Measurements from ENCODE around the gene DGKE. TPM values are rescaled to one million over a fixed set of nuclear protein-coding genes. Genes with fewer than 3 reads are reported as not detected.

DGKE gene
- total RNA-seq (2014; rRNA removed; shearing (Covaris generic)) = 0.37 and 0.64 TPM in 2 replicates

- DNase-seq (ENCODE audit: low spot score) = peak; percentile 85
These were observed at the start of gene DGKE, which contains the start of gene C17orf67 for GRCh38 chr17:56833809-56834379. DGKE (plus strand) TSS chr17:56834151; CDS start chr17:56834796, 645 bp downstream. C17orf67 (minus strand) TSS chr17:56833920; CDS start chr17:56815810, 18,110 bp downstream.

GRCh38 chr17:56785405-56785804, 48.5 kb upstream of the DGKE start:
- DNase-seq (ENCODE audit: low spot score) = no peak

- no peak for DNase-seq (ENCODE audit: low spot score)
These were observed 47.8 kb upstream of the DGKE start for GRCh38 chr17:56785997-56786680.

GRCh38 chr17:56786989-56787482, 46.9 kb upstream of the DGKE start:
- peak; percentile 99 for DNase-seq (ENCODE audit: low spot score)

- DNase-seq (ENCODE audit: low spot score) = no peak
These were observed 41.7 kb upstream of the DGKE start for GRCh38 chr17:56792267-56792666.

GRCh38 chr17:56793531-56793930, 40.4 kb upstream of the DGKE start:
- DNase-seq (ENCODE audit: low spot score) = no peak

- no peak for DNase-seq (ENCODE audit: low spot score)
These were observed 40.0 kb upstream of the DGKE start for GRCh38 chr17:56793957-56794356.

- no peak for DNase-seq (ENCODE audit: low spot score)
These were observed 38.6 kb upstream of the DGKE start for GRCh38 chr17:56795221-56795865.

GRCh38 chr17:56796536-56796935, 37.4 kb upstream of the DGKE start:
- DNase-seq (ENCODE audit: low spot score) = no peak

GRCh38 chr17:56798916-56799315, 35.0 kb upstream of the DGKE start:
- peak; percentile 48 for DNase-seq (ENCODE audit: low spot score)

- DNase-seq (ENCODE audit: low spot score) = no peak
These were observed 32.3 kb upstream of the DGKE start for GRCh38 chr17:56801459-56802178.

- no peak for DNase-seq (ENCODE audit: low spot score)
These were observed 30.9 kb upstream of the DGKE start for GRCh38 chr17:56803071-56803470.

- no peak for DNase-seq (ENCODE audit: low spot score)
These were observed 29.5 kb upstream of the DGKE start for GRCh38 chr17:56804454-56804853.

- DNase-seq (ENCODE audit: low spot score) = no peak
These were observed 27.0 kb upstream of the DGKE start for GRCh38 chr17:56806949-56807348.

GRCh38 chr17:56807723-56808122, 26.2 kb upstream of the DGKE start:
- DNase-seq (ENCODE audit: low spot score) = no peak

GRCh38 chr17:56808503-56808902, 25.4 kb upstream of the DGKE start:
- no peak for DNase-seq (ENCODE audit: low spot score)

GRCh38 chr17:56809106-56809819, 24.7 kb upstream of the DGKE start:
- no peak for DNase-seq (ENCODE audit: low spot score)

GRCh38 chr17:56809820-56810179, 24.2 kb upstream of the DGKE start:
- no peak for DNase-seq (ENCODE audit: low spot score)

GRCh38 chr17:56810343-56810742, 23.6 kb upstream of the DGKE start:
- DNase-seq (ENCODE audit: low spot score) = no peak

GRCh38 chr17:56810891-56811775, 22.8 kb upstream of the DGKE start:
- DNase-seq (ENCODE audit: low spot score) = no peak
